HEK293 (cell line): ENCODE data around the gene DOCK9.

Experiments
- CTCF ChIA-PET: fragments of 350-600 bp; formaldehyde crosslinking; extraction: SDS; loops from one replicate; lab custom pipeline; 2021; ENCODE audit warnings: antibody characterized with exemption; lab: Yijun Ruan, JAX
- POLR2A ChIA-PET: fragments of 300-600 bp; formaldehyde crosslinking; extraction: SDS; loops from one replicate; lab custom pipeline; 2020; ENCODE audit warnings: antibody characterized with exemption, inconsistent platforms; lab: Yijun Ruan, JAX
- H3K27ac ChIP-seq: fragments of 200-500 bp; sonication (Bioruptor generic); 2 replicates; pipeline ENCODE4 v1.5.1; 2014; ENCODE audit warnings: low read depth, low read length, control low read depth, inconsistent platforms; ENCODE audit errors: extremely low read depth
- H3K36me3 ChIP-seq, 2 experiments: fragments of 200-500 bp in 1 of 2; sonication (Bioruptor generic) in 1 of 2; 1 replicate in 1 of 2; 2 replicates in 1 of 2; pipeline ENCODE4 v1.5.1; 2014 to 2017; ENCODE audit warnings: inconsistent platforms in 2 of 2, low read length in 2 of 2; ENCODE audit not compliant: control insufficient read depth in 2 of 2, insufficient read depth in 1 of 2
- H3K4me1 ChIP-seq: fragments of 200-500 bp; sonication (Bioruptor generic); 2 replicates; pipeline ENCODE4 v1.5.1; 2014; ENCODE audit warnings: mild to moderate bottlenecking, low read length, inconsistent platforms; ENCODE audit not compliant: control insufficient read depth, insufficient read depth
- H3K4me3 ChIP-seq: 2 replicates; pipeline ENCODE4 v1.5.1; 2011; ENCODE audit warnings: low read depth, mild to moderate bottlenecking, control low read depth, low read length, moderate library complexity
- H3K9me3 ChIP-seq: fragments of 200-500 bp; sonication (Bioruptor generic); 2 replicates; pipeline ENCODE4 v1.5.1; 2014; ENCODE audit warnings: low read depth, low read length, inconsistent platforms; ENCODE audit not compliant: control insufficient read depth, insufficient read depth
- SCRT2 ChIP-seq: fragments of 450-650 bp; formaldehyde crosslinking; IDR thresholded peaks from 2 replicates; pipeline ENCODE4 v1.5.1; 2016; ENCODE audit warnings: missing biosample characterization, missing genetic modification characterization
- ZBTB44 ChIP-seq: fragments of 450-650 bp; IDR thresholded peaks from 2 replicates; pipeline ENCODE4 v1.5.1; 2018; ENCODE audit warnings: missing biosample characterization, mild to moderate bottlenecking, missing genetic modification characterization
- ZNF157 ChIP-seq: fragments of 450-650 bp; formaldehyde crosslinking; IDR thresholded peaks from 2 replicates; pipeline ENCODE4 v1.5.1; 2016; ENCODE audit warnings: missing biosample characterization, missing genetic modification characterization
- ZNF184 ChIP-seq: fragments of 450-650 bp; IDR thresholded peaks from 2 replicates; pipeline ENCODE4 v1.5.1; 2018; ENCODE audit warnings: missing biosample characterization, mild to moderate bottlenecking, missing genetic modification characterization
- ZNF24 ChIP-seq: fragments of 450-650 bp; formaldehyde crosslinking; IDR thresholded peaks from 2 replicates; pipeline ENCODE4 v1.5.1; 2016; ENCODE audit warnings: missing biosample characterization, missing genetic modification characterization
- ZNF248 ChIP-seq: fragments of 450-650 bp; formaldehyde crosslinking; IDR thresholded peaks from 2 replicates; pipeline ENCODE4 v1.5.1; 2017; ENCODE audit warnings: missing biosample characterization, missing genetic modification characterization
- ZNF394 ChIP-seq: fragments of 450-650 bp; formaldehyde crosslinking; IDR thresholded peaks from 2 replicates; pipeline ENCODE4 v1.5.1; 2016; ENCODE audit warnings: missing biosample characterization, missing genetic modification characterization, mild to moderate bottlenecking, moderate library complexity, borderline replicate concordance
- ZNF521 ChIP-seq: fragments of 450-650 bp; formaldehyde crosslinking; IDR thresholded peaks from 2 replicates; pipeline ENCODE4 v1.5.1; 2017; ENCODE audit warnings: missing biosample characterization, mild to moderate bottlenecking, missing genetic modification characterization
- ZNF670 ChIP-seq: fragments of 450-650 bp; formaldehyde crosslinking; IDR thresholded peaks from 2 replicates; pipeline ENCODE4 v1.5.1; 2016; ENCODE audit warnings: missing biosample characterization, missing genetic modification characterization, low read depth
- ZNF701 ChIP-seq: fragments of 450-650 bp; formaldehyde crosslinking; IDR thresholded peaks from 2 replicates; pipeline ENCODE4 v1.5.1; 2016; ENCODE audit warnings: missing biosample characterization, missing genetic modification characterization
- ZNF792 ChIP-seq: fragments of 450-650 bp; formaldehyde crosslinking; IDR thresholded peaks from 2 replicates; pipeline ENCODE4 v1.5.1; 2016; ENCODE audit warnings: missing biosample characterization, missing genetic modification characterization
- TF ChIP-seq, protein P1 (sequence below): fragments of 450-650 bp; formaldehyde crosslinking; IDR thresholded peaks from 2 replicates; pipeline ENCODE4 v1.5.1; 2016; ENCODE audit warnings: missing biosample characterization, missing genetic modification characterization
- TF ChIP-seq, protein P2 (sequence below): fragments of 450-650 bp; formaldehyde crosslinking; IDR thresholded peaks from 2 replicates; pipeline ENCODE4 v1.5.1; 2016; ENCODE audit warnings: missing biosample characterization, missing genetic modification characterization
- TF ChIP-seq, protein P3 (sequence below): fragments of 450-650 bp; formaldehyde crosslinking; IDR thresholded peaks from 2 replicates; pipeline ENCODE4 v1.5.1; 2016; ENCODE audit warnings: missing biosample characterization, missing genetic modification characterization
- TF ChIP-seq, protein P4 (sequence below): IDR thresholded peaks from 2 replicates; pipeline ENCODE4 v1.6.1; 2011; ENCODE audit warnings: mild to moderate bottlenecking, low read depth, low read length, borderline replicate concordance

DOCK9 gene

DNA sequence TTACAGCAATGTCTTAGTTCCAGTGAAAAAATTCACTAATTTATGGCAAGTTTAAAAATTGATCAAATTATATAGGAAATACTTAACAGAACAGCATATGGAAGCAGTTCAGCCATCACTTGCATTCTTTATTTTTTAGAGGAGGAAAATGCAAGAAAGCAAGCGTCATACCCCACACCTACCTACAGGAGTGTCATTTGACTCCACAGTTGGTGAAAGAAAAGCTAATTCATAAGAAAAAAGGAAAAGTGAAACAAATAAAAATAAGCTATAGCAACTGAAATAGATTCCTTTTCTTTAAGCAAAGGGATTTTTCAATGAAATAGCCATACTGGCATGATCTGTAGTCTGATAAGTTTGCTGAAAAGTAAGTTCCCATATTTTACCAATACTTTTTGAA, 111.0 kb downstream of the DOCK9 start (continued):
- TF ChIP-seq ZNF24 (tag by site-specific recombination) (no peak), ZNF248 (tag by site-specific recombination) (no peak)
- TF ChIP-seq, protein P1, sequence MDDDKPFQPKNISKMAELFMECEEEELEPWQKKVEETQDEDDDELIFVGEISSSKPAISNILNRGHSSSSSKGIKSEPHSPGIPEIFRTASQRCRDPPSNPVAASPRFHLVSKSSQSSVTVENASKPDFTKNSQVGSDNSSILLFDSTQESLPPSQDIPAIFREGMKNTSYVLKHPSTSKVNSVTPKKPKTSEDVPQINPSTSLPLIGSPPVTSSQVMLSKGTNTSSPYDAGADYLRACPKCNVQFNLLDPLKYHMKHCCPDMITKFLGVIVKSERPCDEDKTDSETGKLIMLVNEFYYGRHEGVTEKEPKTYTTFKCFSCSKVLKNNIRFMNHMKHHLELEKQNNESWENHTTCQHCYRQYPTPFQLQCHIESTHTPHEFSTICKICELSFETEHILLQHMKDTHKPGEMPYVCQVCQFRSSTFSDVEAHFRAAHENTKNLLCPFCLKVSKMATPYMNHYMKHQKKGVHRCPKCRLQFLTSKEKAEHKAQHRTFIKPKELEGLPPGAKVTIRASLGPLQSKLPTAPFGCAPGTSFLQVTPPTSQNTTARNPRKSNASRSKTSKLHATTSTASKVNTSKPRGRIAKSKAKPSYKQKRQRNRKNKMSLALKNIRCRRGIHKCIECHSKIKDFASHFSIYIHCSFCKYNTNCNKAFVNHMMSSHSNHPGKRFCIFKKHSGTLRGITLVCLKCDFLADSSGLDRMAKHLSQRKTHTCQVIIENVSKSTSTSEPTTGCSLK, result no peak
- TF ChIP-seq, all 188 proteins: peak for 0

DNA sequence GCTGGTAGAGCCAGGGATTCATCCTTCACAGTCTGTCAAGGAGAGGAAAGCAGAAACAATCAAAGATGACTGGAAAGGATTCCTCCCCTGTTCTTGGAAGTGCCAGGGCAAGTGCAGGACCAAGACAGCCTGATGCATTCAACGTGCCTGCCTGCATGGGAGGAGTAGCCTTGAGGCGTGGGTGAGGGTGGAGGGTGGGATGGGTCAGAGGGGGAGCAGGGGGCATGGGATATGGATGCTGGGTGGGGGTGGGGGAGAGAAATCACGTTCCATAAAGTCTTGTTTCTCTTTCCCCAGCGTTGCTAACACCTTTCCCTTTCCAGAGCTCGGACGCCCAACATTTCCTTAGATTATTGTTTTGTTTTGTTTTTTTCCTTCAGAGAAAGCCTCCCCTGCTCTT, 117.4 kb downstream of the DOCK9 start:
- POLR2A ChIA-PET, result no interaction called here
- TF ChIP-seq ZBTB44 (no peak), ZNF184 (no peak), ZNF792 (tag by site-specific recombination) (no peak)
- CTCF ChIA-PET, result no interaction called here
- H3K4me3 ChIP-seq, result no peak overlapping the region
- H3K4me1 ChIP-seq, result no peaks in the 10 kb centered on the region
- no peak overlapping the region for H3K27ac ChIP-seq
- peaks cover 0 to 17% of the 10 kb centered on the region in 2 experiments; a peak in 1 of 3 replicates for H3K36me3 ChIP-seq
- H3K9me3 ChIP-seq, result no peaks in the 10 kb centered on the region

DNA sequence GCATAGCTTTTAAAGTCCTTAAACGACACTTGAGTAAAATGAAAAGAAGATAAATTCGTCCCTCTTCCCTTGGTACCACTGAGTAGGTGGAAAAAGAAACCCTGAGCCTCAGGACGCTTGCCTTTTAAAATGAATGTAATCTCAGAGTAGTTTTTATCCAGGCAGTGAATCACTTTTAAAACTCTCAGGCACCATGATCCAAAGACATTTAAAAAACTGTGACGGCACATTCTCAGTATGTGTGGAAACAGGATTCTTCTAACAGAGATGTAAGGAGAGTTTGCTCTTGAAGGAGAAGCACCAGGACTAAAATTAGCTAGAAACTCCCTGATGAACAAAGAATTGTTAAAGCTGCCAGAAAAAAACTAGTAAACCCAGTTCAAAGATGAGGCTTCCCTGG, 119.7 kb downstream of the DOCK9 start:
- Histone ChIP-seq H3K36me3 (peaks cover 0 to 23% of the 10 kb centered on the region in 2 experiments; a peak in 1 of 3 replicates), H3K9me3 (no peaks in the 10 kb centered on the region), H3K27ac (no peak overlapping the region), H3K4me3 (no peak overlapping the region), H3K4me1 (no peaks in the 10 kb centered on the region)
- TF ChIP-seq, protein P2, sequence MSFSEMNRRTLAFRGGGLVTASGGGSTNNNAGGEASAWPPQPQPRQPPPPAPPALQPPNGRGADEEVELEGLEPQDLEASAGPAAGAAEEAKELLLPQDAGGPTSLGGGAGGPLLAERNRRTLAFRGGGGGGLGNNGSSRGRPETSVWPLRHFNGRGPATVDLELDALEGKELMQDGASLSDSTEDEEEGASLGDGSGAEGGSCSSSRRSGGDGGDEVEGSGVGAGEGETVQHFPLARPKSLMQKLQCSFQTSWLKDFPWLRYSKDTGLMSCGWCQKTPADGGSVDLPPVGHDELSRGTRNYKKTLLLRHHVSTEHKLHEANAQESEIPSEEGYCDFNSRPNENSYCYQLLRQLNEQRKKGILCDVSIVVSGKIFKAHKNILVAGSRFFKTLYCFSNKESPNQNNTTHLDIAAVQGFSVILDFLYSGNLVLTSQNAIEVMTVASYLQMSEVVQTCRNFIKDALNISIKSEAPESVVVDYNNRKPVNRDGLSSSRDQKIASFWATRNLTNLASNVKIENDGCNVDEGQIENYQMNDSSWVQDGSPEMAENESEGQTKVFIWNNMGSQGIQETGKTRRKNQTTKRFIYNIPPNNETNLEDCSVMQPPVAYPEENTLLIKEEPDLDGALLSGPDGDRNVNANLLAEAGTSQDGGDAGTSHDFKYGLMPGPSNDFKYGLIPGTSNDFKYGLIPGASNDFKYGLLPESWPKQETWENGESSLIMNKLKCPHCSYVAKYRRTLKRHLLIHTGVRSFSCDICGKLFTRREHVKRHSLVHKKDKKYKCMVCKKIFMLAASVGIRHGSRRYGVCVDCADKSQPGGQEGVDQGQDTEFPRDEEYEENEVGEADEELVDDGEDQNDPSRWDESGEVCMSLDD, result no peak
- TF ChIP-seq ZNF157, result no peak
- TF ChIP-seq SCRT2 (tag by site-specific recombination), result no peak
- TF ChIP-seq, protein P3, sequence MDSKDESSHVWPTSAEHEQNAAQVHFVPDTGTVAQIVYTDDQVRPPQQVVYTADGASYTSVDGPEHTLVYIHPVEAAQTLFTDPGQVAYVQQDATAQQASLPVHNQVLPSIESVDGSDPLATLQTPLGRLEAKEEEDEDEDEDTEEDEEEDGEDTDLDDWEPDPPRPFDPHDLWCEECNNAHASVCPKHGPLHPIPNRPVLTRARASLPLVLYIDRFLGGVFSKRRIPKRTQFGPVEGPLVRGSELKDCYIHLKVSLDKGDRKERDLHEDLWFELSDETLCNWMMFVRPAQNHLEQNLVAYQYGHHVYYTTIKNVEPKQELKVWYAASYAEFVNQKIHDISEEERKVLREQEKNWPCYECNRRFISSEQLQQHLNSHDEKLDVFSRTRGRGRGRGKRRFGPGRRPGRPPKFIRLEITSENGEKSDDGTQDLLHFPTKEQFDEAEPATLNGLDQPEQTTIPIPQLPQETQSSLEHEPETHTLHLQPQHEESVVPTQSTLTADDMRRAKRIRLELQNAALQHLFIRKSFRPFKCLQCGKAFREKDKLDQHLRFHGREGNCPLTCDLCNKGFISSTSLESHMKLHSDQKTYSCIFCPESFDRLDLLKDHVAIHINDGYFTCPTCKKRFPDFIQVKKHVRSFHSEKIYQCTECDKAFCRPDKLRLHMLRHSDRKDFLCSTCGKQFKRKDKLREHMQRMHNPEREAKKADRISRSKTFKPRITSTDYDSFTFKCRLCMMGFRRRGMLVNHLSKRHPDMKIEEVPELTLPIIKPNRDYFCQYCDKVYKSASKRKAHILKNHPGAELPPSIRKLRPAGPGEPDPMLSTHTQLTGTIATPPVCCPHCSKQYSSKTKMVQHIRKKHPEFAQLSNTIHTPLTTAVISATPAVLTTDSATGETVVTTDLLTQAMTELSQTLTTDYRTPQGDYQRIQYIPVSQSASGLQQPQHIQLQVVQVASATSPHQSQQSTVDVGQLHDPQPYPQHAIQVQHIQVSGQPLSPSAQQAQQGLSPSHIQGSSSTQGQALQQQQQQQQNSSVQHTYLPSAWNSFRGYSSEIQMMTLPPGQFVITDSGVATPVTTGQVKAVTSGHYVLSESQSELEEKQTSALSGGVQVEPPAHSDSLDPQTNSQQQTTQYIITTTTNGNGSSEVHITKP (tag by site-specific recombination), result no peak
- no peak for TF ChIP-seq ZNF394 (tag by site-specific recombination)
- no peak for TF ChIP-seq ZNF521 (tag by site-specific recombination)
- TF ChIP-seq, protein P4, sequence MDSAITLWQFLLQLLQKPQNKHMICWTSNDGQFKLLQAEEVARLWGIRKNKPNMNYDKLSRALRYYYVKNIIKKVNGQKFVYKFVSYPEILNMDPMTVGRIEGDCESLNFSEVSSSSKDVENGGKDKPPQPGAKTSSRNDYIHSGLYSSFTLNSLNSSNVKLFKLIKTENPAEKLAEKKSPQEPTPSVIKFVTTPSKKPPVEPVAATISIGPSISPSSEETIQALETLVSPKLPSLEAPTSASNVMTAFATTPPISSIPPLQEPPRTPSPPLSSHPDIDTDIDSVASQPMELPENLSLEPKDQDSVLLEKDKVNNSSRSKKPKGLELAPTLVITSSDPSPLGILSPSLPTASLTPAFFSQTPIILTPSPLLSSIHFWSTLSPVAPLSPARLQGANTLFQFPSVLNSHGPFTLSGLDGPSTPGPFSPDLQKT, result no peak
- no peak for TF ChIP-seq ZNF701 (tag by site-specific recombination)
- TF ChIP-seq ZNF670 (tag by site-specific recombination), result no peak
- CTCF ChIA-PET, result interaction anchor here (0.8 kb wide), 1 partner anchor 141 kb away, joined by 4 read pairs; no protein-coding TSS in a partner anchor
- POLR2A ChIA-PET, result no interaction called here
